Hypothalamus (tissue), 51 donors: ENCODE measurements around the gene SCRN2.

Experiments used
- DNase-seq, 51 donors: peaks; one replicate each; lab custom pipeline; 2025; lab: John Stamatoyannopoulos, UW

The SCRN2 gene

GRCh38 chr17:47822785-47823184 lies 18.3 kb downstream of the SCRN2 start:
- DNase-seq = no peak

- peak in 50 of 51 donors; percentile 10 to 86 (median 65) for DNase-seq
Observed at GRCh38 chr17:47821424-47822391, 19.4 kb downstream of the SCRN2 start, which contains the start of gene OSBPL7. OSBPL7 (minus strand) TSS chr17:47821794; CDS start chr17:47820278, 1,516 bp downstream.

- no peak for DNase-seq
Observed at GRCh38 chr17:47821031-47821423, 20.0 kb downstream of the SCRN2 start.

- DNase-seq = no peak
Observed at GRCh38 chr17:47820033-47820789, 20.9 kb downstream of the SCRN2 start.

- DNase-seq = no peak
Observed at GRCh38 chr17:47819475-47819874, 21.6 kb downstream of the SCRN2 start.

- DNase-seq = no peak
Observed at GRCh38 chr17:47818002-47818695, 22.9 kb downstream of the SCRN2 start.

- no peak for DNase-seq
Observed at GRCh38 chr17:47816947-47817346, 24.1 kb downstream of the SCRN2 start.

- DNase-seq = no peak
Observed at GRCh38 chr17:47816111-47816735, 24.9 kb downstream of the SCRN2 start.

- DNase-seq = no peak
Observed at GRCh38 chr17:47815106-47815918, 25.8 kb downstream of the SCRN2 start.

- DNase-seq = no peak
Observed at GRCh38 chr17:47813512-47814031, 27.5 kb downstream of the SCRN2 start.

- DNase-seq = no peak
Observed at GRCh38 chr17:47813077-47813476, 28.0 kb downstream of the SCRN2 start.

GRCh38 chr17:47812146-47812920 lies 28.7 kb downstream of the SCRN2 start:
- DNase-seq = no peak

- DNase-seq = no peak
Observed at GRCh38 chr17:47811709-47812108, 29.4 kb downstream of the SCRN2 start.

GRCh38 chr17:47810901-47811635 lies 30.0 kb downstream of the SCRN2 start:
- no peak for DNase-seq

GRCh38 chr17:47810200-47810821 lies 30.8 kb downstream of the SCRN2 start:
- no peak for DNase-seq

GRCh38 chr17:47808830-47809480 lies 32.1 kb downstream of the SCRN2 start:
- no peak for DNase-seq
